ENCODE measurements around the gene FLVCR1.

GRCh38 chr1:212918824-212919223 is 60.7 kb downstream of the FLVCR1 start:
- no peak for TF ChIP-seq POLR2A (IDR thresholded peaks at IDR 0.05)
- TF ChIP-seq, protein P1, sequence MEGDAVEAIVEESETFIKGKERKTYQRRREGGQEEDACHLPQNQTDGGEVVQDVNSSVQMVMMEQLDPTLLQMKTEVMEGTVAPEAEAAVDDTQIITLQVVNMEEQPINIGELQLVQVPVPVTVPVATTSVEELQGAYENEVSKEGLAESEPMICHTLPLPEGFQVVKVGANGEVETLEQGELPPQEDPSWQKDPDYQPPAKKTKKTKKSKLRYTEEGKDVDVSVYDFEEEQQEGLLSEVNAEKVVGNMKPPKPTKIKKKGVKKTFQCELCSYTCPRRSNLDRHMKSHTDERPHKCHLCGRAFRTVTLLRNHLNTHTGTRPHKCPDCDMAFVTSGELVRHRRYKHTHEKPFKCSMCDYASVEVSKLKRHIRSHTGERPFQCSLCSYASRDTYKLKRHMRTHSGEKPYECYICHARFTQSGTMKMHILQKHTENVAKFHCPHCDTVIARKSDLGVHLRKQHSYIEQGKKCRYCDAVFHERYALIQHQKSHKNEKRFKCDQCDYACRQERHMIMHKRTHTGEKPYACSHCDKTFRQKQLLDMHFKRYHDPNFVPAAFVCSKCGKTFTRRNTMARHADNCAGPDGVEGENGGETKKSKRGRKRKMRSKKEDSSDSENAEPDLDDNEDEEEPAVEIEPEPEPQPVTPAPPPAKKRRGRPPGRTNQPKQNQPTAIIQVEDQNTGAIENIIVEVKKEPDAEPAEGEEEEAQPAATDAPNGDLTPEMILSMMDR (IDR thresholded peaks at IDR 0.05), result no peak

All from ovary (tissue), 3 donors.